ENCODE measurements around the gene ANKRD44.

The ANKRD44 gene

DNA sequence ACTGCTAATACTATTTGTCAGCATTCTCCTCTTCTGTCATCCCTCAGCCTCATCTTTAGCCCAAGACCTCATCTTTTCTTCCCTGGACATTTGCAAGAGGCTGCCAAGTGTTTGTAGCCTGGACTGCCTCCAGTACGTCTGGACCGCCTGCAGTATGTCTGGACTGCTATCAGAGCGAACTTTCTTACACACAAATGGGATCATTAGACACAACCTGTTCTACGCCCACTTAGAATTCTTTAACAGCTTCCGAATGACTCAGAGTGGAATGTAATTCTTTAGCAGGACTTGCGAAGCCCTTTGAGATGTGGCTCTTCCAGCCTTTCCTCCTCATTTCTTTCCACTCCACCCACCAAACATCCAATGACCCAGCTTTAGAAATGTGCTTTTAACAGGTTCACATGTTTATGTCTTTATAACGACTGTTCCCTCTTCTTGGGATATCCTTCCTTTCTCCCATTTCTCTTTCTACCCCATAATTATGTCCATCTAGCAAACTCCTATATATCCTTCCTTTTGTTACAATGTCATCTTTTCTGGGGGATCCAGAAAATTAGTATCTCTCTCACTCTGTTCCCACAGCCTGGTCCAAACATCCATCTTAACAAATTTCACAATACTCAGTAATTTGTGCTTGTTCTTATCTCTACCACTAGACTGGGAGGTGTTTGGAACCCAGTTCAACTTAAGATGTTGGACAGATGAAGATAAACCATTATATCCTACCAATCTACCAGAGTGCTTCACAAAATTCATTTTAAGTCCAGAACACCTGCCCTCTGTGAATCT lies 212.8 kb downstream of the ANKRD44 start:
- H3K27me3 ChIP-seq (replicated peaks; ENCODE audit: control insufficient read depth, insufficient read depth, low read length, poor library complexity, severe bottlenecking) = no peaks in the 10 kb centered on the region
- H3K9me3 ChIP-seq (ENCODE audit: control insufficient read depth, low read length) = no peaks in the 10 kb centered on the region
- H3K36me3 ChIP-seq (ENCODE audit: control insufficient read depth, insufficient read depth, low read length) = peaks cover 65% of the 10 kb centered on the region
- H3K4me1 ChIP-seq (ENCODE audit: control insufficient read depth, insufficient read depth, low read length, poor library complexity, severe bottlenecking) = no peaks in the 10 kb centered on the region
- no peak overlapping the region for H3K4me3 ChIP-seq (ENCODE audit: insufficient read depth, low read depth, low read length, poor library complexity, severe bottlenecking)
- no peak overlapping the region for H3K27ac ChIP-seq (ENCODE audit: insufficient read depth, low read length, poor library complexity, severe bottlenecking)
- DNase-seq = no peak

DNA sequence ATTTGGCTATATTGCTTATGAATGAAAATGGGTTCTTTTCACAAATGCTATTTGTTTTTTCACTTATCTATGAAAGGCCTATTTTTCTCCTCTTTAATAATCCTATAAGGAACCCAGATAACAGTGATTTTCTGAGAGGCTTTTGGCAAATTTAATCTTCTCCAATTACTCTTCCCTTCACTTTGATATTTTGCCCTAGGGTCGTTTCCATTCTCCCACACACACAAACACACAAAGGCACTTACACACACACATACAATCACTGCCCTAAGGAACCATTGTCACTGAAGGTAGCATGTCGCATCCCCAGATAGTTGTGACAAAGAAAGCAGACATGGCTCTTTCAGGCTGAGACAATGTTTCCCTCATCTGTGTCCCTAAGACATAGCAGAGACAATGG lies 213.9 kb downstream of the ANKRD44 start:
- Histone ChIP-seq H3K4me3 (ENCODE audit: insufficient read depth, low read depth, low read length, poor library complexity, severe bottlenecking) (no peak overlapping the region), H3K36me3 (ENCODE audit: control insufficient read depth, insufficient read depth, low read length) (peaks cover 66% of the 10 kb centered on the region), H3K9me3 (ENCODE audit: control insufficient read depth, low read length) (no peaks in the 10 kb centered on the region), H3K27me3 (replicated peaks; ENCODE audit: control insufficient read depth, insufficient read depth, low read length, poor library complexity, severe bottlenecking) (no peaks in the 10 kb centered on the region), H3K4me1 (ENCODE audit: control insufficient read depth, insufficient read depth, low read length, poor library complexity, severe bottlenecking) (no peaks in the 10 kb centered on the region), H3K27ac (ENCODE audit: insufficient read depth, low read length, poor library complexity, severe bottlenecking) (no peak overlapping the region)
- no peak for DNase-seq

DNA sequence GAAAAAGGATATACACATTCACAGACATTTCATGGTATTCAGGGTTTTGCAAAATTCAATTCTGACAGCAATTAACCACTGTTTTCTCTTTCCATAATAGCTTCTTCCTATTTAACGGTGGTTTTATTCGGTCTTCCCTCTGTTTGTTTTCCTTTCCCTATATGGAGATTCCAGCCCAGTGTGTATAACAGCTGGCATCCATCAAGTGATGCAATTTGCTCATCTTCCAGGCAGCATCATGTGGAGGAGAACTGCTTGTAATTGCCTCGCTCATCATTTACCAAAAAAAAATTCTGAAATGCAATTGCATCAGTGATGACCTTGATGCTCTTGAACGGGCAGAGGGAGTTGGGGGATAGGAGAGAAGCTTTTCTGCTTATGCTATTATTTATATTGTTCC lies 218.1 kb downstream of the ANKRD44 start:
- Histone ChIP-seq H3K27ac (ENCODE audit: insufficient read depth, low read length, poor library complexity, severe bottlenecking) (no peak overlapping the region), H3K9me3 (ENCODE audit: control insufficient read depth, low read length) (no peaks in the 10 kb centered on the region), H3K36me3 (ENCODE audit: control insufficient read depth, insufficient read depth, low read length) (peaks cover 71% of the 10 kb centered on the region), H3K4me1 (ENCODE audit: control insufficient read depth, insufficient read depth, low read length, poor library complexity, severe bottlenecking) (no peaks in the 10 kb centered on the region), H3K27me3 (replicated peaks; ENCODE audit: control insufficient read depth, insufficient read depth, low read length, poor library complexity, severe bottlenecking) (no peaks in the 10 kb centered on the region), H3K4me3 (ENCODE audit: insufficient read depth, low read depth, low read length, poor library complexity, severe bottlenecking) (no peak overlapping the region)
- no peak for DNase-seq

DNA sequence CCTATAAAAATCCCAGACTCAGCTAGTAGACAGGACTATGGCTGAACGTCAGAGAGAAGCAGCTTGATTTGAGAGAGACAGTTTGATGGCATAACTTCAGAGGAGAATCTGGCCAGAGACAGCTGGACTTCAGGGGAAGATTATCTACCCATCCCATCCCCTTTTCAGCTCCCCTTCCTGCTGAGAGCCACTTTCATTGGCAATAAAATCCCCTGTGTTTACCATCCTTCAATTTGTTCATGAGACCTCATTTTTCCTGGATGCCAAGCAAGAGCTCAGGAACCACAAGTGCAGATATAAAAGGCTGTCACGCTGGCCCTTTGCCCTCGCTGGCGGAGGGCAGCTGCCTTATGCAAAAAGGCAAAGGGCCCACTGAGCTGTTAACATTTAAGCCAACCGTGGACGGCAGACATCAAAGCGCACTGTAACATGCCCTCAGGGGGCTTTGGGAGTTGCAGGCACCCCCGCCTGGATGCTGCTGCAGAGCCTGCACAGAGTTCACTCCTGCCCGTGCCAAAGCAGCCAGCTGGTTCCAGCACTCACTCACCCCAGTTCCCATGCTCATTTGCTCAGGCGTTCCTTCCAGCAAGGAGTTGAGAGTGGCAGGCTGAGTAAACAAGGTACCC lies 219.7 kb downstream of the ANKRD44 start:
- Histone ChIP-seq H3K4me1 (ENCODE audit: control insufficient read depth, insufficient read depth, low read length, poor library complexity, severe bottlenecking) (no peaks in the 10 kb centered on the region), H3K27ac (ENCODE audit: insufficient read depth, low read length, poor library complexity, severe bottlenecking) (no peak overlapping the region), H3K36me3 (ENCODE audit: control insufficient read depth, insufficient read depth, low read length) (peaks cover 71% of the 10 kb centered on the region), H3K27me3 (replicated peaks; ENCODE audit: control insufficient read depth, insufficient read depth, low read length, poor library complexity, severe bottlenecking) (no peaks in the 10 kb centered on the region), H3K9me3 (ENCODE audit: control insufficient read depth, low read length) (no peaks in the 10 kb centered on the region), H3K4me3 (ENCODE audit: insufficient read depth, low read depth, low read length, poor library complexity, severe bottlenecking) (no peak overlapping the region)
- no peak for DNase-seq

DNA sequence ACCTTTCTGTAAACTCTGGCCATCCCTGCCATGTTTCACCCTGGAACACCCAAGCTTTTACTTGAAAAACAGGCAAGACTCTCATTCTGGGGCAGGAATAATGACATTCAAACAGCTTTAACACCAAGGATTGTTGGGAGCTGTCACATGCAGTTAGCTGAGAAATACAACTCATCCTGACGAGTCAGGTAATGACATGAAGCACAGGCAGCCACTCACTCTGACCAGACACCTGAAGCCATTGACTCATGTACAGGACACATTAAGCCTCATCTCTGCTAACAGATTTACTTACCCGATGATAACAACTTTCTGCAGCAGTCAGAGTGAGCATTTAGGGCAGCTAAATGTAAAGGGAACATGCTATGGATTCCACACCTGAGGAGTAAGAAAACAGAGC lies 220.9 kb downstream of the ANKRD44 start:
- no peaks in the 10 kb centered on the region for H3K27me3 ChIP-seq (replicated peaks; ENCODE audit: control insufficient read depth, insufficient read depth, low read length, poor library complexity, severe bottlenecking)
- H3K4me3 ChIP-seq (ENCODE audit: insufficient read depth, low read depth, low read length, poor library complexity, severe bottlenecking) = no peak overlapping the region
- DNase-seq = no peak
- H3K36me3 ChIP-seq (ENCODE audit: control insufficient read depth, insufficient read depth, low read length) = peaks cover 69% of the 10 kb centered on the region
- no peak overlapping the region for H3K27ac ChIP-seq (ENCODE audit: insufficient read depth, low read length, poor library complexity, severe bottlenecking)
- H3K4me1 ChIP-seq (ENCODE audit: control insufficient read depth, insufficient read depth, low read length, poor library complexity, severe bottlenecking) = no peaks in the 10 kb centered on the region
- H3K9me3 ChIP-seq (ENCODE audit: control insufficient read depth, low read length) = no peaks in the 10 kb centered on the region

DNA sequence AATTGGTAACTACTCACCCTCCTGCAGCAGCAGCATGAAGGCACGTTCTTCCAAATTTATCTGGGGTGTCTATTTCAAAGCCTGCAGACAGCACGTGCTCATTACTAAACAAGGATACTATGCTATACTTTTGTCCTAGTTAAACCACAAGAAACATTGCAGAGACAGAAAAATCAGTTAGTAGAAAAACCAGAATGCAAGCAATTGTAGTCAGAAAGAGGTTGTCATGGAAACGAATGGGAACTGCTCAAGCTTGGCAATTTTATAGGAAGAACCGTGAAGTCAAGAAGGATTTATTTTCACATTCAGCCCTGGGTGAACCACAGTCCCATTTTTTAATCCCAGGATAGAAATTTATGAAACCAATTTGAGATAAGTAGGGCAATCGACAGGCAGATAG lies 221.9 kb downstream of the ANKRD44 start:
- Histone ChIP-seq H3K36me3 (ENCODE audit: control insufficient read depth, insufficient read depth, low read length) (peaks cover 71% of the 10 kb centered on the region), H3K27ac (ENCODE audit: insufficient read depth, low read length, poor library complexity, severe bottlenecking) (no peak overlapping the region), H3K27me3 (replicated peaks; ENCODE audit: control insufficient read depth, insufficient read depth, low read length, poor library complexity, severe bottlenecking) (no peaks in the 10 kb centered on the region), H3K4me1 (ENCODE audit: control insufficient read depth, insufficient read depth, low read length, poor library complexity, severe bottlenecking) (no peaks in the 10 kb centered on the region), H3K4me3 (ENCODE audit: insufficient read depth, low read depth, low read length, poor library complexity, severe bottlenecking) (no peak overlapping the region), H3K9me3 (ENCODE audit: control insufficient read depth, low read length) (no peaks in the 10 kb centered on the region)
- no peak for DNase-seq

DNA sequence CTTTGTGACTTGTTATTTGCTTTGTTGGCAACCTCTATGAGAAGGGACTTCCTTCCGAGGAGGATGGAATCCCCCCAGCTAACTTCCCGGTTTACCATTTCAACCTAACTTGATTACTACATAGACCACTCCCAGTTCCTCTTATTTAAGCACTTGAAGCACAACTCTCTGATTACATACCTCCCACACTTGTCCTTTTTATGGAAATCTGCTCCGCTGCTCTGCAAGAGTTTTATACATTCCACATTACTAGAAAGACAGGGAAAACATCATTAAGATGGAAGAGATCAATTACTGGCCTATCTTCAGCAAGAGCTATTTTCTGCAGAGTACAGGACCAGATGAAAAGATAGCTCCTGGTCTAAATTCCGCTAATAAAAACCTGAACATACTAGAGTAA lies 224.1 kb downstream of the ANKRD44 start:
- H3K27me3 ChIP-seq (replicated peaks; ENCODE audit: control insufficient read depth, insufficient read depth, low read length, poor library complexity, severe bottlenecking) = no peaks in the 10 kb centered on the region
- no peak overlapping the region for H3K27ac ChIP-seq (ENCODE audit: insufficient read depth, low read length, poor library complexity, severe bottlenecking)
- no peaks in the 10 kb centered on the region for H3K9me3 ChIP-seq (ENCODE audit: control insufficient read depth, low read length)
- peaks cover 86% of the 10 kb centered on the region for H3K36me3 ChIP-seq (ENCODE audit: control insufficient read depth, insufficient read depth, low read length)
- no peaks in the 10 kb centered on the region for H3K4me1 ChIP-seq (ENCODE audit: control insufficient read depth, insufficient read depth, low read length, poor library complexity, severe bottlenecking)
- H3K4me3 ChIP-seq (ENCODE audit: insufficient read depth, low read depth, low read length, poor library complexity, severe bottlenecking) = no peak overlapping the region
- DNase-seq = no peak

DNA sequence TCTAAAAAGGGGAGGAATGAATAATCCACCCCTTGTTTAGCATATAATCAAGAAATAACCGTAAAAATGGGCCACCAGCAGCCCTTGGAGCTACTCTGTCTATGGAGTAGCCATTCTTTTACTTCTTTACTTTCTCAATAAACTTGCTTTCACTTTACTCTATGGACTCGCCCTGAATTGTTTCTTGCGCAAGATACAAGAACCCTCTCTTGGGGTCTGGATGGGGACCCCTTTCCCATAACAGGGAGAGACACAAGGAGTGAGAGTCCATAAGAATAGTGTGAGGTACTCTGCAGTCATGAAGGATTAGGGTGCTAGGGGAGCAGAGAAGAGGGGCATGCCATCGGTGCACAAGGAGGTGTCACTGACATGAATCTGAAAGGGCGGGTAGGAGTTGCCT lies 224.9 kb downstream of the ANKRD44 start:
- no peaks in the 10 kb centered on the region for H3K27me3 ChIP-seq (replicated peaks; ENCODE audit: control insufficient read depth, insufficient read depth, low read length, poor library complexity, severe bottlenecking)
- H3K4me1 ChIP-seq (ENCODE audit: control insufficient read depth, insufficient read depth, low read length, poor library complexity, severe bottlenecking) = no peaks in the 10 kb centered on the region
- H3K27ac ChIP-seq (ENCODE audit: insufficient read depth, low read length, poor library complexity, severe bottlenecking) = no peak overlapping the region
- H3K36me3 ChIP-seq (ENCODE audit: control insufficient read depth, insufficient read depth, low read length) = peaks cover 90% of the 10 kb centered on the region
- no peaks in the 10 kb centered on the region for H3K9me3 ChIP-seq (ENCODE audit: control insufficient read depth, low read length)
- no peak overlapping the region for H3K4me3 ChIP-seq (ENCODE audit: insufficient read depth, low read depth, low read length, poor library complexity, severe bottlenecking)
- no peak for DNase-seq

DNA sequence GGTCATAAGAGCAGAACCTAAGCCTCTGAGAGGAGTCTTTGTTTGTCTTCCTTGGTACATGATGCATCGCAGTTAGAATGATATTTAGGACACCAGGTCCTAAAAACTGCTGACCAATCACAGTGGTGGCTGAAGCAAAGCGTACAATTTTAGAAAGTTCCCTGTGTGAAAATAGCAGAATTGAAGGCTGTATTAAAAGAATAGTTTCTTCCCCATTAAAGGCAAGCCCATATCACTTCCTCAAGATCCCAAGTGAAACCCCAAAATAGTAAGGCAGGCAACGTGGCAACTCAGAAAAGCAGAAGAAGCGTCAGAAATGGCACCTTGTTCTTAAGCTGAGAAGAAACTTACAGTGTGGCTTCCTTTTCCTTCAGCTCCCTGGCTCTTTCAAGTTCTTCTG lies 229.3 kb downstream of the ANKRD44 start:
- DNase-seq = no peak
- Histone ChIP-seq H3K27ac (ENCODE audit: insufficient read depth, low read length, poor library complexity, severe bottlenecking) (no peak overlapping the region), H3K4me1 (ENCODE audit: control insufficient read depth, insufficient read depth, low read length, poor library complexity, severe bottlenecking) (no peaks in the 10 kb centered on the region), H3K36me3 (ENCODE audit: control insufficient read depth, insufficient read depth, low read length) (peaks cover 94% of the 10 kb centered on the region), H3K9me3 (ENCODE audit: control insufficient read depth, low read length) (no peaks in the 10 kb centered on the region), H3K4me3 (ENCODE audit: insufficient read depth, low read depth, low read length, poor library complexity, severe bottlenecking) (no peak overlapping the region), H3K27me3 (replicated peaks; ENCODE audit: control insufficient read depth, insufficient read depth, low read length, poor library complexity, severe bottlenecking) (no peaks in the 10 kb centered on the region)

DNA sequence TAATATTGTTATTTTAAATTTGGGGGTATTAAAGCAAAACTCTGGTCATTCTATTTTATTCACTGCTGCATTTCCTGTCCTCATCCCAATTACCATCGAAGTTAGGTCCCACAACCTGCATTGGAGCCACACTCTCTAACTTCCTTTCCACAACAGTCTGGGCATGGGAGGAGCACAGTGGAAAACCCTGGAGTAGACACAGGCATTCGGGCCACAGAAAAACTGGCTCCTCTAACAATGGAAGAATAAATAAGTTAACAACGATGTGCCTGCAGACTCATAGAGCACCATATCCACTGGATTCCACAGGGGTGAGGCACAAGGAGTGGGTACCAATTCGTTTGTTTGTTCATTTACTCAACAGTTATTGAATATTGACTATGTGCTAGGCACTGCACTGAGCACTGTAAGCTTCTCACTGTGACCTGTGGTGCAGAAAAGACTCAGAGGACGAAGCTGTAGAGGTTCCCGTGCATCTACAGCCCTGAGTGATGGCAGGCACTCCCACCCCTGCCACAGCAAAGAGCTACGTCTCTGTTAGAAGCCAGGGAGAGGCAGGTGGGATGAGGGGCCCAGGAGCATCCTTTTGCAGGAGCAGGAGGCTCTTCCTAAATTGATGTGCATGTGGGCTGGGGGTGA lies 229.9 kb downstream of the ANKRD44 start:
- Histone ChIP-seq H3K27me3 (replicated peaks; ENCODE audit: control insufficient read depth, insufficient read depth, low read length, poor library complexity, severe bottlenecking) (no peaks in the 10 kb centered on the region), H3K9me3 (ENCODE audit: control insufficient read depth, low read length) (no peaks in the 10 kb centered on the region), H3K4me1 (ENCODE audit: control insufficient read depth, insufficient read depth, low read length, poor library complexity, severe bottlenecking) (no peaks in the 10 kb centered on the region), H3K36me3 (ENCODE audit: control insufficient read depth, insufficient read depth, low read length) (peaks cover 95% of the 10 kb centered on the region), H3K27ac (ENCODE audit: insufficient read depth, low read length, poor library complexity, severe bottlenecking) (no peak overlapping the region), H3K4me3 (ENCODE audit: insufficient read depth, low read depth, low read length, poor library complexity, severe bottlenecking) (no peak overlapping the region)
- DNase-seq = no peak
